HG03196 (cell line): ENCODE results near the gene GALC.
A peak's percentile ranks its signal among the peaks of the same experiment; 100 is the strongest.
"Not testable (repeated sequence)": the region's sequence is repeated elsewhere in the genome, so short reads cannot be mapped to it uniquely, and the experiment has no call there.

Source experiments
- ATAC-seq: cut with Tn5 transposase; IDR thresholded peaks from one replicate; pipeline ENCODE4 v1.9.1; 2021; ENCODE audit not compliant: unreplicated experiment

GALC gene

DNA sequence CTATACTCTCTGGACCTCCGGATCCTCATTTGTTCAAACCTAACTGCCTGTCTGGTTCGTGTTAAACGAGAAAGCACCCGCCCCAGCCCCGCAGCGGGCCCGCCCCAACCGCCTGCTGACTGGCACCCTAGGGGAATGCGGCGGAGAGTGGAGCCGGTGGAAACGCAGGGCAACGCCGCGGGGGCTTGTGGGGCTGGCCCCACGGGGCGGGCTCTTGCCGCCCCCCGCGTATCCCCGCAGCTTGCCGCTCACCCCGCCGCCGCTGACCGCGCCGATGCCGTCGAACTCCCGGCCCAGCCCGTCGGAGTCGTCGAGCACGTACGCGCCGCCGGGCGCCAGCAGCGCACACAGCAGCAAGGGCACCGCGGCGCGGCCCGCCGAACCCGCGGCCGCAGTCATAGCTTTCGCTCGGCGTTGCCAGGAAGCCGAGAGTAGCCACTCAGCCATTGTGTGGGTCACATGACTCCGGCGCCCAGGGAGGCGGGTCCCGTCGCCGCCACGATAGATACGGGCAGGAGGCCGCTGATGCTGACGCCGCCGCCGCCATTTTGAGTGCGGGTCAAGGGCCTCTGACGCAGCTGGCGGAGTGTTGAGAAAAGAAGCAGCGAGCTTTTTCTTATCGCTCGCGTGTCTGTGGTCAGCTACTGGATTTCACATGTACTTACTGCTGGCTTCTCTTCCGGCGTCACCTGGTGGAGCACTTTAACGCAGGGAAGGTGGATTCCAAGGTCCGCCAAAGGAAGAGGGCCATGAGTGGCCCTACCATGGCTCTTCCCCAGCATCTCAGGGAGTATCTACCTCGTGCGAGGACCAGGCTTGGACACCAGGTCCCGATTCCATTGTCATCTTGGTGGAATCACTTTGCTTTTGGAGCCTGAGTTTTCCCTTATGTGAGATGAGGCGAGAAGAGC lies at the start of gene GALC:
Gene GALC, minus strand, starts transcription at position 465 of the 911 bp plus-strand sequence. Its CDS starts 18 bp downstream, at position 447.
- peak; percentile 90 for ATAC-seq

DNA sequence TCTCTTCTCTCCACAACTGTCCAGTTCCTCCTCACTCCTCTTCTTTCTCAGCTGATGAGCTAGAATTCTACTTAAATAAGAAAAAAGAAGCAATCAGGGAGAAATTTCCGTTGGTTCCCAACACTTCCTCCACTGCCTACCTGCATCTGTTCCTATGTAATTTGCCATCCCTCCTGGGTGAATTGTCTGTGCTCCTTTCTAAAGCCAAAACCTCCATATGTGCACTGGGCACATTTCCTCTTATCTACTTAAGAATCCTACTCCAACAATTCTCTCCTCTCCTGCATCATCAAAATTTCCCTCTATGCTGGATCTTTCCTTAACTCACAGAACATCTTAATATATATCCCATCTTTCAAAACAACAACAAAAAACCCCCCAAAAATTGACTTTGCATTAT lies 47.2 kb upstream of the GALC start:
- ATAC-seq: no peak

- no peak for ATAC-seq
Measured at GRCh38 chr14:88039197-88039596, 46.2 kb upstream of the GALC start.

DNA sequence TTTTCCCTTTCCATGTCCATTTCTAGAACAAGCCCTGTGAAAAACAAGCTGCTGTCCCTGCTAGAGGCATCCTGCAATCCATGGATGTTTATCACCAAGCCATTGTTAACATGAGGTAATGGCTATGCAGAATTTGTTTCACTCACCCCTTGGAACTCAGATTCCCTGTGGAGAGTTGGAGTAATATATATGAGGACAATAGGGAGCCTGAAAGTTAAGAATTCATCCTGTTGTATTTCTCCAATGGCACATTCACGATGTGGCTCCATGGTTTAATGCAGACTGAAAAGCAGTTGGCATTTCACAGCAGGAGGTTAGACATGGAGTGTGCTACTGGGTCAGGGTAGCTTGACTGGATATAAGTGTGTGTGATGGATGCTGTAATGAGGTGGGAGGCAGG lies 44.3 kb upstream of the GALC start:
- no peak for ATAC-seq

- no peak for ATAC-seq
Measured at GRCh38 chr14:88036422-88036821, 43.4 kb upstream of the GALC start.

DNA sequence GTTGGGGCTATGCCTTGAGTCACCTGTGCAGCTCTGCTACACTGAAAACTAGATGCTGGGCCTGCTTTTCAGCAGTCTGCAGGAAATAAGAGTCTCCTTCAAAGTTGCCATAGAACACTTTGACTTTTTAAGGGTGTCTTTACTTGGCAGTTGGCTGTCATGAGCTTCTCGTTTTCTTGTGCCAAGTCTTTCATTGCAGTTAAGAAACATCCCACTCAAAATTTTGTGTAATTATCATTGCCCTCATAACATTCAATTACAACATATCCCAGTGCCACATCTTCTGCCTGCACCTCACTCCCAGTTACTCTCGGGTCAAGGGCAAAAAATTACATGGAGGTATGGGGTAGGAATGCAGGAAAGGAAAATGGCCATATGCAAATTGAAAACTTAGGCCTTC lies 41.1 kb upstream of the GALC start:
- ATAC-seq: no peak

DNA sequence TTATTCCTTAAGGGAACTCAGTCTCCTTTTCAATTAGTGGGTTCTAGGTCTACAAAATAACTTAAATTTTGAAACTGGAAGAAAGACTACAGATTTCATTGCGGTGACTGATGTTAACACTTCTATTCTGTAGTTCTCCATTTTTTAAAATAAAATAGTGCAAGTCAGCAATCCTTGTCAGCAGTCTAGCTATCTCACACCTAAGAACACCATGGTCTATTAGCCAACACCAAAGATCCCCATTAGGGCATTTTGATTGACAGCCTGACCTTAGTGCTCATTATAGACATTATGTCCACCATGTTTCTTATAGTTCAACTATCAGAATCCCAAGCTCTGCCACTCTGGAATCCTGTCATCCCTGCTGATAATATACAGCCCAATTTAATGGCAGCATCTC lies 39.4 kb upstream of the GALC start:
- ATAC-seq: no peak

DNA sequence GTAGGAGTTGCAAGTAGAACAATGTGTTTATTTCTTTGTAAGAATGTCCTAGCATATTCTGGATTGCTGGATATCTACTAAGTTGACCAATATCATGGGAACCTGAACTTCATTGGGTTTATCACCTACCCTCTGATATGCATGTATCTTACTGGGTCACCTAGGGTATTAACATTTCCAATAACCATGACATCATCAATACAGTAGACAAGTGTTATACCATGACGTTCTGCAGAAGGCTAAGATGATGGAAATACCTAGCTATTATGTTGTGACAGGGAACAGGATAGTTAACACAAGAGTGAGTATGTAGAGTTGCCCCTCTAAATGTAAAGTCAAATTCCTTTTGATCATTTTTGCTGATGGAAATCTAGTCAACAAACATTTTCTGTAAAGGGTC lies 37.9 kb upstream of the GALC start:
- ATAC-seq: no peak

DNA sequence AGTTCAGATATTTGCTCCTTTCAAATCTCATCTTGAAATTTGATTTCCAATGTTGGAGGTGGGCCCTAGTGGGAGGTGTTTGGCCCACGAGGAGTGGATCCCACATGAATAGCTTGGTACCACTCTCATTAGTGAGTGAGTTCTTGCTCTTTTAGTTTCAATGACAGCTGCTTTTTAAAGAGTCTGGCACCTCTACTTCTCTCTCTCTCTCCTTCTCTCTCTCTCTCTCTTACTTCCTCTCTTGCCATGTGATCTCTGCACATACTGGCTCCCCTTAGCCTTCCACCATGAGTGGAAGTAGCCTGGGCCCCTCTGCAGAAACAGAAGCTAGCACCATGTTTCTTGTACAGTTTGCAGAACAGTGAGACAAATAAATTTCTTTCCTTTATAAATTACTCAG lies 37.1 kb upstream of the GALC start:
- ATAC-seq: no peak

GRCh38 chr14:88029500-88029899 lies 36.5 kb upstream of the GALC start:
- no peak for ATAC-seq

DNA sequence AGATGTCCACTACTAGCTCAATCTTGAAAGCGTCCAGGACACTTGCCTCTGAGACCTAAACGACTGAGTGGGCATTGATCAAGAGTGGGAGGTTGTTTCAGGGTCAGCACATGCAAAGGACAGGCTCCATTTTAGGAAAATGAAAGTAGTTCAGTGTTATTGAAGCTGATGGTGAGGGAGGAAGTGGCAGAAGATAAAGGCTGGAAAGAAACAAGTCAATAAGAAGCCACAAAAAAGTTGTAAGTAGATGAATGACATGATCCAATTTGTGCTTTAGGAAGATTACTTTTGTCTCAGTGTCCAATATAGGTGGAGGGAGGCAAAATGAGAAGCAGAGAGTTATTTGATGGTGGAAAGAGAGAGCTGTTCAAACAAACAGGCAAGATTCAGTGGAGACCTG lies 33.9 kb upstream of the GALC start:
- ATAC-seq: no peak

DNA sequence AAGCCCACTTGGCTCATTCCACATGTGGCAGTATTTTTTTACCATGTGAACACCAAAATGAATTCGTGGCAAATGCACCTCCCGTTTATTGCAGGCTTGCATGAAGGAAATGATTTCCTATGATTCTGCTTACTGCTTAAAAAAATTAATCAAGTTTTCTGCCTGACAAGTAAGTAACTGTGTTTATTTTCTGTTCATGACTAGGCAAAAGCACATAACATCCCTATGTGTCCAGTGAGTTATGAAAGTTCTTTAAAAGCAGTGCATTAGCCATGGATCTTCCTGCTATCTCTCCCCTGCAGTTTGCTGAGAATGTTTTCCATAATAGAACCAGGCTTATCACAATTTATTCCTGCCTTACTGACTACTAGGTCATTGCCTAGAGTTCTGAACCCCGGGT lies 32.3 kb upstream of the GALC start:
- ATAC-seq: no peak

GRCh38 chr14:88024252-88025086 lies 31.5 kb upstream of the GALC start:
- not testable (repeated sequence) for ATAC-seq

DNA sequence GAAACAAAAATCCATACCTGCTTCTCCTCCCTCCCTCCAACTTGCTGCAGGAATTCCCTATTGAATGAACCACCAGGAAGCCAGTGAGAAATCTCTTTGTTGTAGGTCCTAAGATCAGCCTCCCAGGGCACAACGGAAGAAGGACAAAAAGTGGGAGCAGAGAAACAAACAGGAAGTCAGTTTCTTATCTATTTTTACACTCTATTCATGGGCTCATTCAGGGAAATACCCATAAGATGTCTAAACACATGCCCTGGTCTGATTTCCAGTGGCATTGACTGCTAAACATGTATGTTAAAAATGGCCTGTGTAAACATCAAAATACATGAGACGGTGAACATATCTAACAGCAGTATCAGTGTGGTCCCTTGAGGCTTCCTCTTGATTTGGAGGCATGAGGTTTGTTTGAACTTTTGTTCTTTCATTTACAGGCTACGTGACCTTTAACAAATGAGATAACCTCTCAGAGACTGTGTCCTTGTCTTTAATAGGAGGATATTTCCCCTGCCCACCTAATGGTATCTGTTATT lies 30.7 kb upstream of the GALC start:
- no peak for ATAC-seq

DNA sequence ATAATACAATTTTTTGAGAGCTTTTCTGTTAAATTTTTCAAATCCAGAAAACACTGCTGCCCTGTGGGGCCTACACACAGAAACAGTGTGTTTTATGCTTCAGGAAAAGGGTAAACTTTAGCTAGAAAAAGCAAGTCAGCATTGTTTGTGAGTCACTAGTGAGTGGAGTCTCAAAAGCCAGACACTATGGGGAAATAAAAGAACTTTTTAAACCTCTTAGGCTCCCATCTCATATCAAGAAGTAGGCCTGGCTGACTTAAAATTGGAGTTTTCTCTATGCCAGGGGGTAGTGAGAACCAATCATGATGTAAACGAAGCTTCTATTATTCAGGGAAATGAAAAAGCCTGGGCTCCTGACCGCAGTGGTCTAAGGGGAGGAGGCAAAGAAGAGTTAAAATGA lies 24.6 kb upstream of the GALC start:
- ATAC-seq: no peak

DNA sequence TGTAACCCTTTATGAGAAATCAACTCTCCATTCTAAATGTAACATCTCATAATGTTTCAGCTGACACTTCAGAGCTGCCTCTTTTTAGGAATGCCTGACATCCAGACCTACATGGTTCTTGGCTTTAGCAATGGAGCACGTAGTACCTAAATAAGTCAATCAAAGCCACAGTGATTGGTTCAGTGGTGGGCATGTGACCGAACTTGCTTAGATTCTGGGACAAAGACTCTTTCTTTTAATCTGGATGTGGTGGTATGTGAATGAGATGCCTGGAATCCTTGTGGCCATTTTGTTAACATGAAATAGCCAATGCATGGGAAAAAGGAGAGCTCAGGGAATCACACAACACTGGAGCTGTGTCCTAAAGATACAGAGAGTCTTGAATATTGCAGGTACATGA lies 23.8 kb upstream of the GALC start:
- ATAC-seq: no peak

DNA sequence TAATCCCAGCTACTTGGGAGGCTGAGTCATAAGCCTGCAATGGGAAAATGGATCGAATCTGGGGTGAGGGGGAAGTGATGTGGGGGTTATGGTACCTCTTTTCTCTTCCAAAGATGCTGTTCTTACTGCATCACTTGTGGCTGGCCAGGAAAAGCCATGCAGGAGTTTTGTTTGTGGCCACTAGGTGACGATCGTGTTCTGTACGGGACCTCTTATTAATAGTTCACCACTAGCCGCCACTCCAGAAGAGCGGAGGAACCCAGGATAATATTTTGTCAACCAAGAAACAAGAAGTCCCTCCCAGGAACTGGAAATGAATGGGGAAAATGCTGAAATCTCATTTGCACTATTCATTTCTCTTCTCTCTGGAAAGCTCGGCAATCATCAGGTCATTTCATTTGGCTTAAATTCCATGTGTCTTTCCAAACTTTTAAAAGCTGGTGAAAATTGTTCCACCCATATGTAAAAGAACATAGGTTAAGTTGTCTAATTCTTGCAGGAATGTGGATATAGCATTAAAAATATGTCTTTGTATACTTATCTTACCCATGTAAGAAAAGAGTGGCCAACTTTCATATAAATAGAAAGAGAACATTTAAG lies 20.9 kb upstream of the GALC start:
- ATAC-seq: peak; percentile 93

DNA sequence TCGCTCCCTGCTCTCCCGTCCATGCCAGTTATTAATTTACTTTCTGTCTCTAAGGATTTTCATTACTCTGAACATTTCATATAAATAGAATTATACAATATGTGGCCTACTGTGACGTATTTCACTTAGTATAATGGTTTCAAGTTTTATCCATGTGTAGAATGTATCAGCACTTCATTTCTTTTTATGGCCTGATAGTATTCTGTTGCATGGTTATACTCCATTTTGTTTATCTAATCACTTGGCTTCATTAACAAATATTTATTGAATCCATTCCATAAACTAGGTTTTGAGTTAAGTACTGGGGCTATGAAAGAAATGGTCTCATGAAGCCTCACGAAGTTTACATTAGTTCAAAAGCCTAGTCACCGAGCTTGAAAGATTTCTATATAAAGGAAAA lies 19.5 kb upstream of the GALC start:
- no peak for ATAC-seq

GRCh38 chr14:88010331-88010730 lies 17.3 kb upstream of the GALC start:
- ATAC-seq: no peak

GRCh38 chr14:88009486-88009885 lies 16.5 kb upstream of the GALC start:
- no peak for ATAC-seq

DNA sequence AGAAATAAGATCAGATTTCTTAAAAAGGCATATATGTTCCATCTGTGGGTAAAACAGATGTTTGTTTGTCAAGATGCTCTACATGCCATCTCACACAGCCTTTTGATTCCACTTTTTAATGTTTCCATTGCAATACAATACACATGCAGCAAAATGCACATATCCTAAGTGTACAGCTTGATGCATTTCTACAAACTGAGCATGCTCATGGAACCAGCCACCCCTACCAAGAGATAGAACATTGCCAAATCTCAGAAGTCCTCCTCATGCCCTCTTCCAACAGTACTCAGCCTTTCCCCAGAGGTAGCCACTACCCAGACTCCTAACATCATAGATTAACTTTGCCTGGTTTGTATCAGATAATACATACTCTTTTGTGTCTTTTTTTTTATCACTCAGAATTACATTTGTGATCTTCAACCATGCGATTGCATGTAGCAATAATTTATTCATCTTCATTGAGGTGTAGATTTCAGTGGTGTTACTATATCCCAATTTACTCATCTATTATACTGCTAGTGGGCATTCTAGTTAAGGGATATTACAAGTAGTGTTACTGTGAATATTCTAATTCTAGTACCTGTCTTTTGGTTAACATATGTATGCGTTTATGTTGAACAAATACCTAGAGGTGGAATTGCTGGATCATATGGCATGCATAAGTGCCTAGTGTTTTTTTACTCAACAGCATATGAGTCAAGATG lies 15.2 kb upstream of the GALC start:
- no peak for ATAC-seq
